A673 (cell line): Measurements from ENCODE around the gene GPR150.

Experiments used
- EZH2 ChIP-seq: fragments of 200-600 bp; sonication (generic); IDR thresholded peaks from 2 replicates; pipeline ENCODE4 v1.6.1; 2017; ENCODE audit warnings: borderline replicate concordance, low read depth, mild to moderate bottlenecking, mixed read lengths, antibody characterized with exemption, low read length; ENCODE audit not compliant: poor library complexity, severe bottlenecking
- TF ChIP-seq, protein P1 (sequence below): fragments of 300-800, 200-600 bp; sonication (generic); conservative IDR thresholded peaks from 2 replicates; pipeline ENCODE4 v1.5.1; 2017; ENCODE audit warnings: low read depth, mild to moderate bottlenecking, antibody characterized with exemption, low read length, moderate library complexity, mixed read lengths

GRCh38 chr5:95668216-95668615 lies 48.3 kb downstream of the GPR150 start:
- TF ChIP-seq, protein P1, sequence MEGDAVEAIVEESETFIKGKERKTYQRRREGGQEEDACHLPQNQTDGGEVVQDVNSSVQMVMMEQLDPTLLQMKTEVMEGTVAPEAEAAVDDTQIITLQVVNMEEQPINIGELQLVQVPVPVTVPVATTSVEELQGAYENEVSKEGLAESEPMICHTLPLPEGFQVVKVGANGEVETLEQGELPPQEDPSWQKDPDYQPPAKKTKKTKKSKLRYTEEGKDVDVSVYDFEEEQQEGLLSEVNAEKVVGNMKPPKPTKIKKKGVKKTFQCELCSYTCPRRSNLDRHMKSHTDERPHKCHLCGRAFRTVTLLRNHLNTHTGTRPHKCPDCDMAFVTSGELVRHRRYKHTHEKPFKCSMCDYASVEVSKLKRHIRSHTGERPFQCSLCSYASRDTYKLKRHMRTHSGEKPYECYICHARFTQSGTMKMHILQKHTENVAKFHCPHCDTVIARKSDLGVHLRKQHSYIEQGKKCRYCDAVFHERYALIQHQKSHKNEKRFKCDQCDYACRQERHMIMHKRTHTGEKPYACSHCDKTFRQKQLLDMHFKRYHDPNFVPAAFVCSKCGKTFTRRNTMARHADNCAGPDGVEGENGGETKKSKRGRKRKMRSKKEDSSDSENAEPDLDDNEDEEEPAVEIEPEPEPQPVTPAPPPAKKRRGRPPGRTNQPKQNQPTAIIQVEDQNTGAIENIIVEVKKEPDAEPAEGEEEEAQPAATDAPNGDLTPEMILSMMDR = no peak
- no peak for TF ChIP-seq EZH2
